Caco-2 (cell line): ENCODE results near the gene RC3H2. TPM values are rescaled to one million over a fixed set of nuclear protein-coding genes. Genes with fewer than 3 reads are reported as not detected.

ENCODE experiments used
- BruUV-seq: library from RNA; stranded (reverse); fragments of 400-500 nt; replicated peaks from 2 replicates; lab custom pipeline; 2021; lab: Mats Ljungman, UMichigan
- CTCF ChIA-PET: fragments of 300-600 bp; sonication (Branson Sonifier 250); formaldehyde crosslinking; loops from one replicate; lab custom pipeline; 2022; ENCODE audit warnings: antibody characterized with exemption; lab: Charles Lee
- POLR2A ChIA-PET: fragments of 300-600 bp; sonication (Branson Sonifier 250); formaldehyde crosslinking; loops from one replicate; lab custom pipeline; 2022; ENCODE audit warnings: antibody characterized with exemption; lab: Charles Lee
- DNase-seq, 2 experiments: peaks; one replicate each; pipeline versions ENCODE4 v3.0.0 to v3.0.0-alpha.2; 2020 to 2022
- H3K27me3 ChIP-seq: replicated peaks from 2 replicates; pipeline ENCODE4 v1.6.0; 2011; ENCODE audit warnings: low read length; ENCODE audit not compliant: control insufficient read depth, insufficient read depth
- H3K36me3 ChIP-seq: 2 replicates; pipeline ENCODE4 v1.5.1; 2011; ENCODE audit warnings: low read length; ENCODE audit not compliant: control insufficient read depth, insufficient read depth
- H3K4me1 ChIP-seq: fragments of 250-450 bp; sonication (Bioruptor Pico); 2 replicates; pipeline ENCODE4 v1.5.1; 2020; ENCODE audit warnings: mild to moderate bottlenecking
- H3K4me3 ChIP-seq: 2 replicates; pipeline ENCODE4 v1.5.1; 2011; ENCODE audit warnings: low read depth, mild to moderate bottlenecking, control low read depth, low read length
- H3K9me3 ChIP-seq: fragments of 250-450 bp; sonication (Bioruptor Pico); 2 replicates; pipeline ENCODE4 v1.5.1; 2020; ENCODE audit warnings: mild to moderate bottlenecking, moderate library complexity
- H3K27ac Mint-ChIP-seq: one replicate; pipeline ENCODE4 v1.8.0; 2022; ENCODE audit warnings: mixed read lengths; ENCODE audit not compliant: unreplicated experiment
- H3K27me3 Mint-ChIP-seq: one replicate; pipeline ENCODE4 v1.8.0; 2022; ENCODE audit warnings: mixed read lengths; ENCODE audit not compliant: insufficient read depth, unreplicated experiment
- H3K36me3 Mint-ChIP-seq: one replicate; pipeline ENCODE4 v1.8.0; 2022; ENCODE audit warnings: mild to moderate bottlenecking, mixed read lengths; ENCODE audit not compliant: insufficient read depth, unreplicated experiment
- H3K4me1 Mint-ChIP-seq: one replicate; pipeline ENCODE4 v1.8.0; 2022; ENCODE audit warnings: low read depth, mixed read lengths; ENCODE audit not compliant: unreplicated experiment
- H3K4me3 Mint-ChIP-seq: one replicate; pipeline ENCODE4 v1.8.0; 2022; ENCODE audit warnings: mild to moderate bottlenecking, moderate library complexity, mixed read lengths; ENCODE audit not compliant: unreplicated experiment
- H3K9me3 Mint-ChIP-seq: one replicate; pipeline ENCODE4 v1.8.0; 2022; ENCODE audit warnings: mixed read lengths; ENCODE audit not compliant: unreplicated experiment
- CTCF ChIP-seq, 2 experiments: fragments of 200-600 bp in 1 of 2; IDR thresholded peaks; 1 replicate in 1 of 2; 2 replicates in 1 of 2; pipeline versions ENCODE4 v1.5.1 to v1.8.0; 2011 to 2022; ENCODE audit warnings: antibody characterized with exemption in 1 of 2, control low read depth in 1 of 2, inconsistent platforms in 1 of 2, low read depth in 1 of 2, low read length in 1 of 2, mild to moderate bottlenecking in 1 of 2, moderate library complexity in 1 of 2; ENCODE audit not compliant: insufficient read depth in 1 of 2, severe bottlenecking in 1 of 2, unreplicated experiment in 1 of 2
- intact Hi-C: fragments of 100-400 bp; cut with micrococcal nuclease; formaldehyde crosslinking; loops from one replicate; pipeline ENCODE4 v1.10.0; 2022; ENCODE audit not compliant: unreplicated experiment
- total RNA-seq: library from RNA; stranded (reverse); gene quantifications from 2 replicates; pipeline ENCODE4 v1.2.3, GENCODE V29; 2022

RC3H2 gene
- total RNA-seq, 1 experiment from 2014 or later: 53.8 TPM

DNA sequence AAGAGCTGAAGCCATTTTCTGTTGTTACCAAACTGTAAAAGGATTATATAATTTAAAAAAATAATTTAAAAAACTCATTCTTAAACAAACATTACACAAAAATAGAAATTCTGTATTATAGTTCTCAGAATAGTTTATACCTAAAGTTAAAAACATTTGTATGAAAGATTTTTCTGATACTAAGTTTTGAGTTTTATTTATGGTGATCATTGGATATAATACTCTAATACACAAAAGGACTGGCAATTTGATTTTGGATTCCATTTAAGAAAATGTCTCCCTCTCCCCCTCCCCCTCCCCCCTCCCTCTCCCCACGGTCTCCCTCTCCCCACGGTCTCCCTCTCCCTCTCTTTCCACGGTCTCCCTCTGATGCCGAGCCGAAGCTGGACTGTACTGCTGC, 39.1 kb downstream of the RC3H2 start:
- Histone ChIP-seq H3K27me3 (no peaks in the 10 kb centered on the region), H3K4me1 (peaks cover 6% of the 10 kb centered on the region), H3K4me3 (no peak overlapping the region), H3K9me3 (no peaks in the 10 kb centered on the region), H3K36me3 (peaks cover 2% of the 10 kb centered on the region; the same call in 1 of the 2 replicates)
- Mint-ChIP-seq H3K9me3 (no peaks in the 10 kb centered on the region), H3K27ac (no peak overlapping the region), H3K4me1 (peaks cover 8% of the 10 kb centered on the region), H3K4me3 (no peak overlapping the region), H3K36me3 (peaks cover 69% of the 10 kb centered on the region), H3K27me3 (no peaks in the 10 kb centered on the region)
- intact Hi-C loops: no loop called here
- ChIA-PET CTCF (no interaction called here), POLR2A (no interaction called here)
- BruUV-seq: no TSS peak
- no peak for DNase-seq
- TF ChIP-seq CTCF (IDR thresholded peaks at IDR 0.05; ENCODE audit: insufficient read depth in 1 of 2, low read depth in 1 of 2, low read length in 1 of 2, severe bottlenecking in 1 of 2, unreplicated experiment in 1 of 2): no peak

DNA sequence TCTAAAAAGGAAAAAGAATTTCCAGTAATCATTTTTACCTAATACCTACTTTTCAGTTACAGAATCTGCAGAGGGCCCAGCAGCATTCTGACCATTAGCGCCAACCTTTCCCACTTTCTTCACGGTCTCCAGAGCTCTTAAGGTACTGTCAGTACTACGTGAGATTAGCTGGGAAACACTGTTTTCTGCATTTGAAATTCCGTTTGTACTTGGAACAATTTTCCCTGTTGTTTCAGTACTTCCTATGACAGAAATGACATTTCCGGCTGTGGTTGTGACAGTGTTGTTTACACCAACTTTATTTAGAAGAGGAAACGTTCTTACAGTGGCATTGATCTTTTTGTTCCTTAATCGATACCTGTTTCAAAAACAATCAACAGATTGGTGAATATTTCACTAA, 39.9 kb downstream of the RC3H2 start:
- no peaks in the 10 kb centered on the region for H3K4me1 Mint-ChIP-seq
- H3K9me3 ChIP-seq: no peaks in the 10 kb centered on the region
- no peak for TF ChIP-seq CTCF (IDR thresholded peaks at IDR 0.05; ENCODE audit: insufficient read depth in 1 of 2, low read depth in 1 of 2, low read length in 1 of 2, severe bottlenecking in 1 of 2, unreplicated experiment in 1 of 2)
- no peak for DNase-seq
- peaks cover 64% of the 10 kb centered on the region for H3K36me3 Mint-ChIP-seq
- no peak overlapping the region for H3K4me3 ChIP-seq
- H3K27me3 Mint-ChIP-seq: no peaks in the 10 kb centered on the region
- H3K27ac Mint-ChIP-seq: no peak overlapping the region
- ChIA-PET CTCF (no interaction called here), POLR2A (no interaction called here)
- no peaks in the 10 kb centered on the region for H3K36me3 ChIP-seq
- H3K27me3 ChIP-seq: no peaks in the 10 kb centered on the region
- no TSS peak for BruUV-seq
- no peaks in the 10 kb centered on the region for H3K9me3 Mint-ChIP-seq
- H3K4me3 Mint-ChIP-seq: no peak overlapping the region
- H3K4me1 ChIP-seq: no peaks in the 10 kb centered on the region
- intact Hi-C loops: no loop called here

DNA sequence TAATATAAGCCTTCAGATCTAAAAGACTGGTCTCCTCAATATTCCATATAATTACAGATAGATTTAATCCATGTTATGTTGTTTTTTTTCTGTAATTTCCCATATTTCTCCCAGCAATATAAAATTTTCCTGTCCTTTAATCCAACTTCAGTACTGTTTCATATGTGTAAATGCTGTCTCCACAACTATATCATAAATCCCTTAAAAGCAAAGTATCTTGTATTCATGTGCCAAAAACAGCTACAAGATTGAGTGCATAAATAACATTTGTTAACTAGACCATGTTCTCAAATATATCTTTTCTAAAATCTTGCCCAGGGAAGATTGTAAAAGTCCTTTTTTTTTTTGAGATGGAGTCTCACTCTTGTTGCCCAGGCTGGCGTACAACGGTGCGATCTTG, 41.8 kb downstream of the RC3H2 start:
- Histone ChIP-seq H3K27me3 (no peaks in the 10 kb centered on the region), H3K4me3 (no peak overlapping the region), H3K4me1 (no peaks in the 10 kb centered on the region), H3K9me3 (no peaks in the 10 kb centered on the region), H3K36me3 (no peaks in the 10 kb centered on the region)
- no peak for DNase-seq
- H3K27ac Mint-ChIP-seq: no peak overlapping the region
- no peaks in the 10 kb centered on the region for H3K9me3 Mint-ChIP-seq
- peaks cover 67% of the 10 kb centered on the region for H3K36me3 Mint-ChIP-seq
- H3K27me3 Mint-ChIP-seq: no peaks in the 10 kb centered on the region
- no TSS peak for BruUV-seq
- no peaks in the 10 kb centered on the region for H3K4me1 Mint-ChIP-seq
- intact Hi-C loops: no loop called here
- ChIA-PET POLR2A (no interaction called here), CTCF (no interaction called here)
- TF ChIP-seq CTCF (IDR thresholded peaks at IDR 0.05; ENCODE audit: insufficient read depth in 1 of 2, low read depth in 1 of 2, low read length in 1 of 2, severe bottlenecking in 1 of 2, unreplicated experiment in 1 of 2): no peak
- no peak overlapping the region for H3K4me3 Mint-ChIP-seq
